Body of pancreas (tissue), 4 donors: Measurements from ENCODE around the gene CD3D. TPM values are rescaled to one million over a fixed set of nuclear protein-coding genes. Genes with fewer than 3 reads are reported as not detected.
A peak's percentile ranks its signal among the peaks of the same experiment; 100 is the strongest.

Experiments used
- ATAC-seq: fragments of 150-250 bp; one replicate; pipeline ENCODE4 v1.9.1; 2016
- DNase-seq, 4 donors: peaks; one replicate each; pipeline ENCODE4 v3.0.0-alpha.2; 2019
- H3K27ac ChIP-seq, 4 donors: fragments of 200-600 bp; sonication (generic); 1 replicate in 3 of 4; 2 replicates in 1 of 4; pipeline versions ENCODE4 v1.5.1 to v1.6.1; 2016 to 2019; ENCODE audit warnings: mild to moderate bottlenecking in 1 of 4, mixed read lengths in 1 of 4, moderate library complexity in 1 of 4
- H3K27me3 ChIP-seq, 2 donors: fragments of 200-600 bp; sonication (generic); one replicate each; pipeline ENCODE4 v1.6.0; 2016; ENCODE audit warnings: mild to moderate bottlenecking in 1 of 2
- H3K36me3 ChIP-seq, 2 donors: fragments of 200-600 bp; sonication (generic); replicated peaks in 1 of 2; 2 replicates each; pipeline ENCODE4 v1.5.1; 2016; ENCODE audit warnings: low read depth in 2 of 2; ENCODE audit not compliant: insufficient read depth in 1 of 2
- H3K4me1 ChIP-seq: fragments of 200-600 bp; sonication (generic); one replicate; pipeline ENCODE4 v1.6.0; 2016
- H3K4me3 ChIP-seq, 2 donors: fragments of 200-600 bp; sonication (generic); 1 replicate in 1 of 2; 2 replicates in 1 of 2; pipeline ENCODE4 v1.5.1; 2016 to 2019
- H3K9me3 ChIP-seq, 3 donors: fragments of 200-600 bp; sonication (generic); 1 replicate in 2 of 3; 2 replicates in 1 of 3; pipeline ENCODE4 v1.5.1; 2016
- POLR2A ChIP-seq, 3 donors: fragments of 450-650 bp; IDR thresholded peaks; one replicate each; pipeline ENCODE4 v1.6.1; 2016; ENCODE audit warnings: antibody characterized with exemption in 3 of 3, mild to moderate bottlenecking in 2 of 3
- WGBS, 2 donors: methylation state at CpG; one replicate each; pipeline ENCODE4 v1.1.5; 2017; 5-methylcytosine and 5-hydroxymethylcytosine counted together
- intact Hi-C: fragments of 100-400 bp; cut with DNase I; formaldehyde crosslinking; loops from one replicate; pipeline ENCODE4 v1.15.1; 2023
- total RNA-seq, 2 donors: library from RNA; depleted of rRNA; stranded (reverse); fragments of >200 nt; gene quantifications; one replicate each; pipeline ENCODE4 v1.1.0, GENCODE V29; 2016
- TF ChIP-seq, protein P1 (sequence below), 7 experiments: fragments of 450-650 bp in 4 of 7; fragments of 200-600 bp in 3 of 7; sonication (generic) in 3 of 7; IDR thresholded peaks; one replicate each; pipeline ENCODE4 v1.5.1; 2016 to 2019; ENCODE audit warnings: antibody characterized with exemption in 7 of 7

The CD3D gene
- total RNA-seq, 2 donors from 2014 or later, result 1.6 TPM; not detected in 1

DNA sequence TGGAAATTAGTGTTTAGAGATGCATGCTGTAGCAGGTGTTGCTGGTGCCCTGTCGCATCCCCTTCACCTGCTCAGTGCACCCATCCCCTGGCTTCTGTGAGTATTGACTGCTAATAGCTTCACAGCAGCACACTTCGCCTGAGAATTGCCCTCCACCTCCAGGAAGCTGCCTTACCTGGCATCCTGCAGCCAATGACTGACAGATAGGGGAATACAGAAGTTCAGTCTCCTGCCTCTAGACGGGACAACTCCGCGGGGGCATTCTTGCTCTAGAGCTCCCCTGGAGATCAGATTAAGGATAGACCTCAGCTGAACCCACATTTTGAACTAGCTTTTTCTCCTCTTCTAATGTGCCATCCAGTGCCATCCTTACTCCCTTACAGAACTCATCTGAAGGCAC lies 47.3 kb downstream of the CD3D start:
- 69 to 70% methylated on average over 5 of the region's 5 CpGs for WGBS, 2 donors
- no peak overlapping the region for H3K27ac ChIP-seq
- intact Hi-C loops, result no loop called here

DNA sequence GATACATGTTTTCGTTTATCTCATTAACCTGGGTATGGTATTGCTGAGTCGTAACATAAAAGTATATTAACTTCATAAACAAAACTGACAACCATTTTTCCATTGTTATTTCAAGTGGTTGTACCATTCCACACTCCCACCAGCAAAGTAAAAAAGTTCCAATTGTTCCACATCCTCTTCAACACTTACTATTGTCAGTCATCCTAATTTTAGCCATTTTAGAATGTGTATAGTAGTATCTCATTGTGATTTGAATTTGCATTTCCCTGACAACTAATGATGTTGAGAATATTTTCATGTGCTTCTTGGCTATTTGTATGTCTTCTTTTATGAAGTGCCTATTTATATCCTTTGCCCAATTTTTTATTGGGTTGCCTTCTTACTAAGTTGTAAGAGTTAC lies 48.5 kb downstream of the CD3D start:
- TF ChIP-seq, protein P1, sequence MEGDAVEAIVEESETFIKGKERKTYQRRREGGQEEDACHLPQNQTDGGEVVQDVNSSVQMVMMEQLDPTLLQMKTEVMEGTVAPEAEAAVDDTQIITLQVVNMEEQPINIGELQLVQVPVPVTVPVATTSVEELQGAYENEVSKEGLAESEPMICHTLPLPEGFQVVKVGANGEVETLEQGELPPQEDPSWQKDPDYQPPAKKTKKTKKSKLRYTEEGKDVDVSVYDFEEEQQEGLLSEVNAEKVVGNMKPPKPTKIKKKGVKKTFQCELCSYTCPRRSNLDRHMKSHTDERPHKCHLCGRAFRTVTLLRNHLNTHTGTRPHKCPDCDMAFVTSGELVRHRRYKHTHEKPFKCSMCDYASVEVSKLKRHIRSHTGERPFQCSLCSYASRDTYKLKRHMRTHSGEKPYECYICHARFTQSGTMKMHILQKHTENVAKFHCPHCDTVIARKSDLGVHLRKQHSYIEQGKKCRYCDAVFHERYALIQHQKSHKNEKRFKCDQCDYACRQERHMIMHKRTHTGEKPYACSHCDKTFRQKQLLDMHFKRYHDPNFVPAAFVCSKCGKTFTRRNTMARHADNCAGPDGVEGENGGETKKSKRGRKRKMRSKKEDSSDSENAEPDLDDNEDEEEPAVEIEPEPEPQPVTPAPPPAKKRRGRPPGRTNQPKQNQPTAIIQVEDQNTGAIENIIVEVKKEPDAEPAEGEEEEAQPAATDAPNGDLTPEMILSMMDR (IDR thresholded peaks at IDR 0.05), result no peak
- no peak for TF ChIP-seq POLR2A (IDR thresholded peaks at IDR 0.05)
- H3K27ac ChIP-seq, result no peak overlapping the region
- H3K9me3 ChIP-seq, result no peaks in the 10 kb centered on the region
- no peak for DNase-seq
- ATAC-seq, result no peak
- H3K4me1 ChIP-seq, result peaks cover 12% of the 10 kb centered on the region
- intact Hi-C loops, result no loop called here
- H3K36me3 ChIP-seq, result no peaks in the 10 kb centered on the region
- no peaks in the 10 kb centered on the region for H3K27me3 ChIP-seq
- H3K4me3 ChIP-seq, result no peak overlapping the region
- 86% methylated on average over 2 of the region's 2 CpGs for WGBS, 2 donors

More for the DNA sequence above, 47.3 kb downstream of the CD3D start:
- Histone ChIP-seq H3K9me3 (no peaks in the 10 kb centered on the region), H3K27me3 (no peaks in the 10 kb centered on the region), H3K36me3 (no peaks in the 10 kb centered on the region), H3K4me3 (no peak overlapping the region), H3K4me1 (peaks cover 12% of the 10 kb centered on the region)
- no peak for DNase-seq
- no peak for ATAC-seq
- TF ChIP-seq POLR2A (IDR thresholded peaks at IDR 0.05), result no peak
- TF ChIP-seq, protein P1 (IDR thresholded peaks at IDR 0.05), result no peak

DNA sequence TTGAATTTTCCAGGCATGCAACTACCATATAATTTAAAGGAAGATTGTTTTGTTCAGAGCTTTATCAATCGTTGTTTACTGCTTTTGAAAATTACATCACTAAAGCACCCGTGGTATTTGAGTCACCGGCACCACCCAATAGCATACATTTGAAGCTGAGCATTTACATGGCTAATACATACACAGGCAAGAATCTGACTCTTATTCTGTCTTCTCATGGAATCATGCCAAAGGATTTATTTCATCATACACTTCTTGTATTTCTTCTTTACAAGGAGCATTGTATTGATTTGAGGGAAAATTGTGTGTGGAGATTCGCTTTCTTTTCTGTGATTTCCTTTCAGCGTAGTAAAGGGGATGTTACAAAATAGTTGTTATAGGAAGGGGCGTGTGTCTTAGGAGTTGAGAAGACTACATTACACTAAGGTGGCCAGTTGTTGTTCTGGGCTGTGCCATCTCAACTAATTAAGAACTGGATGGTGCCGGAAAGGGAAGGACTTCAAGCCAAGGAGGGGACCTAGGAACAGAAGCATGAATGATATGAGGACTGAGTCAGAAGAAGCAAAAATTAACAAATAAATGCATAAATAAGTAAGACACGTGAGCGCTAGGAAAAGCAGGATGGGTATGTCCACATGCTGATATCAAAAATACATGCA lies 50.9 kb downstream of the CD3D start:
- H3K36me3 ChIP-seq, result no peaks in the 10 kb centered on the region
- ATAC-seq (no peak), DNase-seq (no peak)
- H3K4me1 ChIP-seq, result peaks cover 12% of the 10 kb centered on the region
- TF ChIP-seq, protein P1 (IDR thresholded peaks at IDR 0.05), result no peak
- no peak for TF ChIP-seq POLR2A (IDR thresholded peaks at IDR 0.05)
- no peaks in the 10 kb centered on the region for H3K27me3 ChIP-seq
- H3K27ac ChIP-seq, result no peak overlapping the region
- H3K9me3 ChIP-seq, result no peaks in the 10 kb centered on the region
- no peak overlapping the region for H3K4me3 ChIP-seq
- 45 to 53% methylated on average over 9 of the region's 9 CpGs for WGBS, 2 donors
- intact Hi-C loops, result no loop called here

DNA sequence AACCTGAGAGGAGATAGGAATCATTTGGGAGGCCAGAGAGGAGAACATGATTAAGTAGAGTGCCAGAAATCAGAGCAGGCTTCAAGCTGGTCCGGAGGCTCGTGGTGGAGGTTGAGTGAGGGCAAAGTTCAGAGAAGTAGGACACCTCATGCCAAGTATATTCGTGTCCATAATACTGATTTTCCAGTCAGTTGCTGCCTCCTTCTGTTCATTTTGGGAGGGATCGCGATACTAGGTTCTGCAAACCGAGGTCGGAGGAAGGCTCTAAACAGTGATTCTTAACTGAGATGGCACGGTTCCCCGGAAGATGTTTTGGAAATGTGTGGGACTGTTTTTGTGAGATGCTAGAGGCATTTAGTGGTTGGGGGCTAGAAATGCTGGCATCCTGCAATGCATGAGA lies 51.6 kb downstream of the CD3D start:
- 4 to 13% methylated on average over 6 to 9 of the region's 9 CpGs for WGBS, 2 donors
- intact Hi-C loops, result no loop called here
- peak; percentile 88 for ATAC-seq
- peak; percentile 56 to 73 (median 63) for DNase-seq
- Histone ChIP-seq H3K27ac (no peak overlapping the region), H3K36me3 (no peaks in the 10 kb centered on the region), H3K4me1 (peaks cover 6% of the 10 kb centered on the region), H3K9me3 (no peaks in the 10 kb centered on the region), H3K27me3 (no peaks in the 10 kb centered on the region), H3K4me3 (no peak overlapping the region)
- TF ChIP-seq, protein P1 (IDR thresholded peaks at IDR 0.05), result peak; percentile 29 to 87 (median 76)
- TF ChIP-seq POLR2A (IDR thresholded peaks at IDR 0.05), result no peak

DNA sequence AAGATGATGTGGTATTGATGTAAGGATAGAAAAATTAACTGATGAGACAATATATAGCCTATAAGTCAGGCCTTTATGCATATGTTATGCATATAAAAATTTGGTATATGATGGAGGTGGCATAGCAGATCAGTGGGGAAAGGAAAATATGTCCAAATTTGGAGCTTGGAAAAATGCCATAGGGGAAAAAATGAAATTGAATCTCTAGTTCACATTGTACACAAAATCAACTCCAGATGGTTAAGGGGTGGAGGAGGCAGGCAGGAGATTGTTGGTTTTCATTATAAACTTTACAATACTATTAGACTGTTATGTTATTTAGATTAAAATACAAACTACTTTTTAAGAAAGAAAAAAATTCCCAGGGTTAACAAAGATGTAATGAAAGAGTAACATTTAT lies 53.1 kb downstream of the CD3D start:
- Histone ChIP-seq H3K9me3 (no peaks in the 10 kb centered on the region), H3K36me3 (no peaks in the 10 kb centered on the region), H3K27me3 (no peaks in the 10 kb centered on the region), H3K4me1 (no peaks in the 10 kb centered on the region), H3K27ac (no peak overlapping the region), H3K4me3 (no peak overlapping the region)
- TF ChIP-seq, protein P1 (IDR thresholded peaks at IDR 0.05), result no peak
- TF ChIP-seq POLR2A (IDR thresholded peaks at IDR 0.05), result no peak
- no peak for ATAC-seq
- intact Hi-C loops, result loop anchor here (5.0 kb wide), 2 partner anchors 87 to 142 kb away; no protein-coding TSS in a partner anchor
- DNase-seq, result no peak
